Heart left ventricle (tissue), 13 donors: ENCODE measurements around the gene MTMR2.

Experiments
- CTCF ChIP-seq, 12 donors: fragments of 200-600 bp; sonication (generic) in 4 of 12; IDR thresholded peaks; one replicate each; pipeline versions ENCODE4 v1.5.0 to v1.8.0; 2018 to 2022; ENCODE audit warnings: antibody characterized with exemption in 12 of 12, mild to moderate bottlenecking in 5 of 12
- POLR2A ChIP-seq, 2 donors: fragments of 450-650 bp; IDR thresholded peaks; one replicate each; pipeline ENCODE4 v1.6.1; 2017; ENCODE audit warnings: antibody characterized with exemption in 2 of 2, mild to moderate bottlenecking in 2 of 2, moderate library complexity in 2 of 2
- donor health status: ischemic (EF 13 %, LVEDD 7.1; RV severe dilation, severe dysfunction).
- donor health status: DM: no; HTN: yes; CAD: no.
- donor health status: DM: no; HTN: no; CAD: no.
- donor health status: ischemic (EF 25% LVEDD 6.9; RV normal size, moderate dysfunction).
- donor health status: ischemic (EF 25% LVEDD 5.7; RV mildly dilated, moderate dysfunction).
- donor health status: ischemic (EF 35%, LVEDD 5.7; RV mildly dilated, moderate dysfunction).
- donor health status: nonischemic (EF 11% LVEDD 7.7; RV severe dilation, severe dysfunction).
- donor health status: DM: yes; HTN: yes; CAD: no.
- donor health status: PGD.
- donor health status: ischemic (EF 29% LVEDD 5.4; RV normal size, mild dysfunction).
- donor health status: nonischemic (EF 23%, LVEDD 6.1; RV moderate dilation, normal function).

- TF ChIP-seq POLR2A (IDR thresholded peaks at IDR 0.05), result no peak
- no peak for TF ChIP-seq CTCF (IDR thresholded peaks at IDR 0.05)
Measured at GRCh38 chr11:95897731-95898130, 26.2 kb downstream of the MTMR2 start.
